Heart right ventricle (tissue), 16 donors: ENCODE data around the gene AOAH. TPM values are rescaled to one million over a fixed set of nuclear protein-coding genes. Genes with fewer than 3 reads are reported as not detected.
"Not testable (repeated sequence)": the region's sequence is repeated elsewhere in the genome, so short reads cannot be mapped to it uniquely, and the experiment has no call there.

Experiments
- ATAC-seq, 8 donors: fragments of 200-7000 bp; cut with Tn5 transposase; one replicate each; pipeline ENCODE4 v1.9.1; 2020; ENCODE audit warnings: mild to moderate bottlenecking in 8 of 8, moderate library complexity in 8 of 8, moderate number of reproducible peaks in 1 of 8
- DNase-seq, 2 donors: peaks; one replicate each; pipeline ENCODE4 v3.0.0-alpha.2; 2020
- H3K27ac ChIP-seq, 10 donors: fragments of 200-600 bp; sonication (generic) in 2 of 10; one replicate each; pipeline versions ENCODE4 v1.5.0 to v1.8.0; 2020 to 2022; ENCODE audit warnings: mild to moderate bottlenecking in 3 of 10
- H3K27me3 ChIP-seq, 7 donors: fragments of 200-600 bp; one replicate each; pipeline ENCODE4 v1.8.0; 2021 to 2022; ENCODE audit warnings: mild to moderate bottlenecking in 2 of 7
- H3K36me3 ChIP-seq, 9 donors: fragments of 200-600 bp; sonication (generic) in 1 of 9; one replicate each; pipeline versions ENCODE4 v1.5.0 to v1.8.0; 2020 to 2022; ENCODE audit warnings: mild to moderate bottlenecking in 2 of 9
- H3K4me1 ChIP-seq, 9 donors: fragments of 200-600 bp; sonication (generic) in 1 of 9; one replicate each; pipeline versions ENCODE4 v1.5.0 to v1.8.0; 2020 to 2022; ENCODE audit warnings: mild to moderate bottlenecking in 4 of 9
- H3K4me3 ChIP-seq, 10 donors: fragments of 200-600 bp; sonication (generic) in 2 of 10; one replicate each; pipeline versions ENCODE4 v1.5.0 to v1.8.0; 2020 to 2022; ENCODE audit warnings: mild to moderate bottlenecking in 7 of 10, moderate library complexity in 2 of 10
- H3K9me3 ChIP-seq, 11 donors: fragments of 200-600 bp in 10 of 11; sonication (generic) in 2 of 11; one replicate each; pipeline versions ENCODE4 v1.5.0 to v1.8.0; 2013 to 2022; ENCODE audit warnings: mild to moderate bottlenecking in 2 of 11, control low read depth in 1 of 11, moderate library complexity in 1 of 11
- CTCF ChIP-seq, 9 donors: fragments of 200-600 bp; sonication (generic) in 2 of 9; IDR thresholded peaks; one replicate each; pipeline versions ENCODE4 v1.5.0 to v1.8.0; 2021 to 2022; ENCODE audit warnings: antibody characterized with exemption in 9 of 9, mild to moderate bottlenecking in 5 of 9, moderate library complexity in 1 of 9
- WGBS, 2 donors: extraction: QIAGEN DNeasy Blood & Tissue Kit; methylation state at CpG; one replicate each; pipeline ENCODE4 v1.1.7; 2013; ENCODE audit warnings: inconsistent platforms in 1 of 2; 5-methylcytosine and 5-hydroxymethylcytosine counted together
- intact Hi-C, 10 donors: fragments of 100-400 bp; cut with DNase I; formaldehyde crosslinking; loops; one replicate each; pipeline versions ENCODE4 v1.11.1 to v1.14.2; 2022
- polyA plus RNA-seq, 2 donors: library from polyadenylated mRNA; stranded (reverse); fragments of 200-250 nt; gene quantifications; one replicate each; pipeline ENCODE4 v1.2.3, GENCODE V29; 2013
- total RNA-seq, 10 donors: library from RNA; stranded (reverse); fragmentation: NEBNext Ultra II Directional in 3 of 10; extraction: Animal tissue kit (Norgen Biotek cat#: 25700) in 3 of 10; gene quantifications; one replicate each; pipeline versions ENCODE4 v1.2.1 to v1.2.4, GENCODE V29; 2021 to 2023
- donor health status: Arrhythmogenic right ventricular cardiomyopathy.
- donor health status: ischemic (EF 13 %, LVEDD 7.1; RV severe dilation, severe dysfunction).
- donor health status: healthy with polysubstance abuse.
- donor health status: DM: no; HTN: yes; CAD: no.
- donor health status: DM: no; HTN: no; CAD: no.
- donor health status: ischemic (EF 25% LVEDD 6.9; RV normal size, moderate dysfunction).
- donor health status: ischemic (EF 25% LVEDD 5.7; RV mildly dilated, moderate dysfunction).
- donor health status: healthy.
- donor health status: DM: yes; HTN: yes; CAD: no.
- donor health status: Ischemic cardiomyopathy.
- donor health status: ischemic (EF 35%, LVEDD 5.7; RV mildly dilated, moderate dysfunction).
- donor health status: nonischemic (EF 11% LVEDD 7.7; RV severe dilation, severe dysfunction).
- donor health status: DM: yes; HTN: yes; CAD: no.
- donor health status: PGD.
- donor health status: ischemic (EF 29% LVEDD 5.4; RV normal size, mild dysfunction).
- donor health status: nonischemic (EF 23%, LVEDD 6.1; RV moderate dilation, normal function).

AOAH gene
- total and polyA plus RNA-seq, 12 donors = 0.70 to 19.5 (median 1.6) TPM

GRCh38 chr7:36717586-36717985 is 6.7 kb downstream of the AOAH start:
- DNase-seq = no peak
- Histone ChIP-seq H3K27me3 (no peaks in the 10 kb centered on the region), H3K4me1 (peaks cover 0 to 37% (median 0%) of the 10 kb centered on the region in 9 donors), H3K27ac (peak overlapping the region in 1 of 10 donors; percentile 91), H3K9me3 (no peaks in the 10 kb centered on the region), H3K36me3 (no peaks in the 10 kb centered on the region), H3K4me3 (peak overlapping the region in 1 of 10 donors; percentile 9)
- intact Hi-C loops = no loop called here
- TF ChIP-seq CTCF (IDR thresholded peaks at IDR 0.05) = no peak
- ATAC-seq = no peak
- WGBS, 2 donors = 88 to 89% methylated on average over 3 of the region's 3 CpGs

GRCh38 chr7:36716802-36717201 is 7.5 kb downstream of the AOAH start:
- ATAC-seq, H3K27me3 ChIP-seq, H3K9me3 ChIP-seq, H3K4me3 ChIP-seq, H3K36me3 ChIP-seq, DNase-seq, intact Hi-C loops: not testable (repeated sequence)
- WGBS, 2 donors = 79 to 92% methylated on average over 7 to 8 of the region's 8 CpGs
- H3K4me1 ChIP-seq = peaks cover 0 to 33% (median 0%) of the 10 kb centered on the region in 9 donors
- peak overlapping the region in 1 of 10 donors; percentile 91 for H3K27ac ChIP-seq

- H3K27ac ChIP-seq = no peak overlapping the region
- H3K36me3 ChIP-seq = no peaks in the 10 kb centered on the region
- DNase-seq (no peak), ATAC-seq (no peak)
- H3K4me1 ChIP-seq = peaks cover 0 to 8% (median 0%) of the 10 kb centered on the region in 9 donors
- WGBS, 2 donors = 92 to 94% methylated on average over 5 of the region's 5 CpGs
- no peak for TF ChIP-seq CTCF (IDR thresholded peaks at IDR 0.05)
- no peak overlapping the region for H3K4me3 ChIP-seq
- intact Hi-C loops = no loop called here
- H3K27me3 ChIP-seq = no peaks in the 10 kb centered on the region
- peaks cover 0 to 2% (median 0%) of the 10 kb centered on the region in 11 donors for H3K9me3 ChIP-seq
These were observed 12.3 kb downstream of the AOAH start for GRCh38 chr7:36712015-36712414.

- H3K36me3 ChIP-seq = no peaks in the 10 kb centered on the region
- ATAC-seq (no peak), DNase-seq (no peak)
- WGBS, 2 donors = 71 to 74% methylated on average over 1 of the region's 1 CpG
- TF ChIP-seq CTCF (IDR thresholded peaks at IDR 0.05) = no peak
- H3K27ac ChIP-seq = no peak overlapping the region
- no peak overlapping the region for H3K4me3 ChIP-seq
- intact Hi-C loops = no loop called here
- peaks cover 0 to 6% (median 0%) of the 10 kb centered on the region in 9 donors for H3K4me1 ChIP-seq
- peaks cover 0 to 10% (median 5%) of the 10 kb centered on the region in 11 donors for H3K9me3 ChIP-seq
- H3K27me3 ChIP-seq = no peaks in the 10 kb centered on the region
These were observed 13.0 kb downstream of the AOAH start for GRCh38 chr7:36711256-36711655.

- Histone ChIP-seq H3K9me3 (peaks cover 0 to 19% (median 9%) of the 10 kb centered on the region in 11 donors), H3K27ac (no peak overlapping the region), H3K4me1 (peaks cover 0 to 6% (median 0%) of the 10 kb centered on the region in 9 donors), H3K4me3 (no peak overlapping the region), H3K36me3 (no peaks in the 10 kb centered on the region), H3K27me3 (no peaks in the 10 kb centered on the region)
- ATAC-seq (no peak), DNase-seq (no peak)
- 62 to 65% methylated on average over 3 of the region's 3 CpGs for WGBS, 2 donors
- intact Hi-C loops = no loop called here
- TF ChIP-seq CTCF (IDR thresholded peaks at IDR 0.05) = no peak
These were observed 14.0 kb downstream of the AOAH start for GRCh38 chr7:36710186-36710791.
